ENCODE measurements around the gene RND1.

DNA sequence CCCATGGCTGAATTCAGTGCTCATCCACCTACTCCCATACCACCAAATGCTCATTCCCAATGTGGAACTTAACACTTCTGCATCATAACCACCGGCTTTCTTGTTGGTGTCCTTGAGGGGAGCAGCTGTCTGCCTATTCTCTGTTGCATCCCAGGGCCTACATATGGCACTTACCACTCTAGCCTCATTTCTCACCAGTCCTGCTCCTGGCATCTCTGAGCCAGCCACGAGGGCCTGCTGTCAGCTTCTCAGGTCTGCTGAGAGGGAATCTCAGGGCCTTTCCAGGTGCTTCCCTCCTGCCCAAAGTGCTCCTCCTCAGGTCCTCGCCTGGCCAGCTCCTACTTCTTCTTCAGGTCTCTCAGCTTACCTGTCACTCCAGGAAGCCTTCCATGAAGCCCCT is 24.0 kb upstream of the RND1 start:
- TF ChIP-seq, protein P1, sequence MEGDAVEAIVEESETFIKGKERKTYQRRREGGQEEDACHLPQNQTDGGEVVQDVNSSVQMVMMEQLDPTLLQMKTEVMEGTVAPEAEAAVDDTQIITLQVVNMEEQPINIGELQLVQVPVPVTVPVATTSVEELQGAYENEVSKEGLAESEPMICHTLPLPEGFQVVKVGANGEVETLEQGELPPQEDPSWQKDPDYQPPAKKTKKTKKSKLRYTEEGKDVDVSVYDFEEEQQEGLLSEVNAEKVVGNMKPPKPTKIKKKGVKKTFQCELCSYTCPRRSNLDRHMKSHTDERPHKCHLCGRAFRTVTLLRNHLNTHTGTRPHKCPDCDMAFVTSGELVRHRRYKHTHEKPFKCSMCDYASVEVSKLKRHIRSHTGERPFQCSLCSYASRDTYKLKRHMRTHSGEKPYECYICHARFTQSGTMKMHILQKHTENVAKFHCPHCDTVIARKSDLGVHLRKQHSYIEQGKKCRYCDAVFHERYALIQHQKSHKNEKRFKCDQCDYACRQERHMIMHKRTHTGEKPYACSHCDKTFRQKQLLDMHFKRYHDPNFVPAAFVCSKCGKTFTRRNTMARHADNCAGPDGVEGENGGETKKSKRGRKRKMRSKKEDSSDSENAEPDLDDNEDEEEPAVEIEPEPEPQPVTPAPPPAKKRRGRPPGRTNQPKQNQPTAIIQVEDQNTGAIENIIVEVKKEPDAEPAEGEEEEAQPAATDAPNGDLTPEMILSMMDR (optimal IDR thresholded peaks at IDR 0.05 in 1 of 3, IDR thresholded peaks at IDR 0.05 in 1 of 3, conservative IDR thresholded peaks at IDR 0.05 in 1 of 3; ENCODE audit: extremely low read depth in 1 of 3, insufficient read depth in 2 of 3, low read length in 3 of 3), result no peak
- TF ChIP-seq EZH2 (IDR thresholded peaks at IDR 0.05; ENCODE audit: low read length), result no peak

All from keratinocyte (primary cell).